GM12865 (cell line): Measurements from ENCODE around the gene ADGRB2.

Experiments
- DNase-seq: peaks from one replicate; pipeline ENCODE4 v3.0.0; 2010; ENCODE audit warnings: low read depth
- H3K4me3 ChIP-seq: 2 replicates; pipeline ENCODE4 v1.5.1; 2011; ENCODE audit warnings: mild to moderate bottlenecking, low read depth, low read length, control low read depth
- CTCF ChIP-seq: IDR thresholded peaks from 2 replicates; pipeline ENCODE4 v1.5.1; 2011; ENCODE audit warnings: low read length, control low read depth, low read depth, inconsistent platforms; ENCODE audit not compliant: insufficient read depth; ENCODE audit errors: missing control alignments

ADGRB2 gene, protein sequence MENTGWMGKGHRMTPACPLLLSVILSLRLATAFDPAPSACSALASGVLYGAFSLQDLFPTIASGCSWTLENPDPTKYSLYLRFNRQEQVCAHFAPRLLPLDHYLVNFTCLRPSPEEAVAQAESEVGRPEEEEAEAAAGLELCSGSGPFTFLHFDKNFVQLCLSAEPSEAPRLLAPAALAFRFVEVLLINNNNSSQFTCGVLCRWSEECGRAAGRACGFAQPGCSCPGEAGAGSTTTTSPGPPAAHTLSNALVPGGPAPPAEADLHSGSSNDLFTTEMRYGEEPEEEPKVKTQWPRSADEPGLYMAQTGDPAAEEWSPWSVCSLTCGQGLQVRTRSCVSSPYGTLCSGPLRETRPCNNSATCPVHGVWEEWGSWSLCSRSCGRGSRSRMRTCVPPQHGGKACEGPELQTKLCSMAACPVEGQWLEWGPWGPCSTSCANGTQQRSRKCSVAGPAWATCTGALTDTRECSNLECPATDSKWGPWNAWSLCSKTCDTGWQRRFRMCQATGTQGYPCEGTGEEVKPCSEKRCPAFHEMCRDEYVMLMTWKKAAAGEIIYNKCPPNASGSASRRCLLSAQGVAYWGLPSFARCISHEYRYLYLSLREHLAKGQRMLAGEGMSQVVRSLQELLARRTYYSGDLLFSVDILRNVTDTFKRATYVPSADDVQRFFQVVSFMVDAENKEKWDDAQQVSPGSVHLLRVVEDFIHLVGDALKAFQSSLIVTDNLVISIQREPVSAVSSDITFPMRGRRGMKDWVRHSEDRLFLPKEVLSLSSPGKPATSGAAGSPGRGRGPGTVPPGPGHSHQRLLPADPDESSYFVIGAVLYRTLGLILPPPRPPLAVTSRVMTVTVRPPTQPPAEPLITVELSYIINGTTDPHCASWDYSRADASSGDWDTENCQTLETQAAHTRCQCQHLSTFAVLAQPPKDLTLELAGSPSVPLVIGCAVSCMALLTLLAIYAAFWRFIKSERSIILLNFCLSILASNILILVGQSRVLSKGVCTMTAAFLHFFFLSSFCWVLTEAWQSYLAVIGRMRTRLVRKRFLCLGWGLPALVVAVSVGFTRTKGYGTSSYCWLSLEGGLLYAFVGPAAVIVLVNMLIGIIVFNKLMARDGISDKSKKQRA (N-terminal part only)

GRCh38 chr1:31764312-31765040 is at the start of gene ADGRB2:
Gene ADGRB2 (minus strand): TSS chr1:31764340. CDS start chr1:31757221, 7,119 bp downstream.
- DNase-seq: no peak
- TF ChIP-seq CTCF: no peak
- peak within 1 kb of the TSS; percentile 21; the same call in 1 of the 2 replicates for H3K4me3 ChIP-seq

GRCh38 chr1:31812158-31812829 is 48.2 kb upstream of the ADGRB2 start:
- no peak for TF ChIP-seq CTCF
- no peak overlapping the region for H3K4me3 ChIP-seq
- no peak for DNase-seq

DNA sequence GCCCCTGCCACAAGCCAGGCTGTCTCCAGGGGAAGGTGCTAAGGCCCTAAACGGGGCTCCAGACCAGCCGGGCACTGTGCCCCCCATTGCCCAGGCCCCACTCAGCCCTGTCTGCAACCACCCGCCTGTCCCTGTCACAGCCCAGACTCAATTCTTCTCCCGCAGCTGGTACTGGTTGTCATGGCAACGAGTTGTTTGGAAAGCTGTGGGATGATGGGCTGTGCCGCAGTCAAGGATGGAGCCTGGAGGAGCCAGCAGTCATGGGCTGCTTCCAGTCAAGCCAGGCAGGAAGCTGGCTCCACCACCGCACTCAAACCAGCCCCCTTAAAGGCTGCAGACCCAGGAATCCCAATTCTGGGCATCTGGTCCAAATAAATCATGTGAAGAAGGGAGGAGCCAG is 47.5 kb upstream of the ADGRB2 start:
- no peak overlapping the region for H3K4me3 ChIP-seq
- no peak for DNase-seq
- no peak for TF ChIP-seq CTCF

GRCh38 chr1:31809698-31810097 is 45.6 kb upstream of the ADGRB2 start:
- TF ChIP-seq CTCF: no peak
- no peak overlapping the region for H3K4me3 ChIP-seq
- no peak for DNase-seq

- no peak for TF ChIP-seq CTCF
- no peak for DNase-seq
- H3K4me3 ChIP-seq: no peak overlapping the region
Measured at GRCh38 chr1:31807273-31808048, 43.3 kb upstream of the ADGRB2 start.
